Chondrocyte (in vitro differentiated cells): ENCODE data around the gene GABRR2. TPM values are rescaled to one million over a fixed set of nuclear protein-coding genes. Genes with fewer than 3 reads are reported as not detected.

ENCODE experiments used
- DNase-seq: peaks from one replicate; pipeline ENCODE4 v3.0.0; 2021; ENCODE audit warnings: mixed read lengths, low spot score
- H3K27ac Mint-ChIP-seq: one replicate; pipeline ENCODE4 v1.8.0; 2021; ENCODE audit warnings: mild to moderate bottlenecking, moderate library complexity, mixed read lengths; ENCODE audit not compliant: unreplicated experiment
- H3K27me3 Mint-ChIP-seq: 2 replicates; pipeline ENCODE4 v1.8.0; 2021; ENCODE audit warnings: low read depth, mixed read lengths
- H3K36me3 Mint-ChIP-seq: 2 replicates; pipeline ENCODE4 v1.8.0; 2021; ENCODE audit warnings: low read depth, mixed read lengths
- H3K4me1 Mint-ChIP-seq: 2 replicates; pipeline ENCODE4 v1.8.0; 2021; ENCODE audit warnings: low read depth, mild to moderate bottlenecking, mixed read lengths
- H3K4me3 Mint-ChIP-seq: one replicate; pipeline ENCODE4 v1.8.0; 2021; ENCODE audit warnings: mild to moderate bottlenecking, moderate library complexity, mixed read lengths; ENCODE audit not compliant: unreplicated experiment
- H3K9me3 Mint-ChIP-seq: 2 replicates; pipeline ENCODE4 v1.8.0; 2021; ENCODE audit warnings: low read depth, mixed read lengths
- CTCF ChIP-seq: fragments of 200-600 bp; sonication (generic); IDR thresholded peaks from 2 replicates; pipeline ENCODE4 v1.5.0; 2021; ENCODE audit warnings: antibody characterized with exemption, mild to moderate bottlenecking, moderate library complexity
- total RNA-seq: library from RNA; stranded (reverse); gene quantifications from 3 replicates; pipeline ENCODE4 v1.2.1, GENCODE V29; 2021

GABRR2 gene
- total RNA-seq, 1 donor from 2014 or later: 0.57 TPM

GRCh38 chr6:89284963-89285735, 29.9 kb downstream of the GABRR2 start:
- peaks cover 3% of the 10 kb centered on the region for H3K36me3 Mint-ChIP-seq
- DNase-seq: no peak
- peaks cover 8% of the 10 kb centered on the region for H3K4me1 Mint-ChIP-seq
- H3K9me3 Mint-ChIP-seq: no peaks in the 10 kb centered on the region
- no peak overlapping the region for H3K4me3 Mint-ChIP-seq
- H3K27me3 Mint-ChIP-seq: peaks cover 22% of the 10 kb centered on the region
- H3K27ac Mint-ChIP-seq: no peak overlapping the region
- no peak for TF ChIP-seq CTCF

GRCh38 chr6:89284081-89284480, 31.0 kb downstream of the GABRR2 start:
- H3K9me3 Mint-ChIP-seq: no peaks in the 10 kb centered on the region
- H3K4me3 Mint-ChIP-seq: no peak overlapping the region
- H3K27me3 Mint-ChIP-seq: peaks cover 14% of the 10 kb centered on the region

GRCh38 chr6:89282749-89283148, 32.4 kb downstream of the GABRR2 start:
- no peaks in the 10 kb centered on the region for H3K9me3 Mint-ChIP-seq
- no peak for TF ChIP-seq CTCF
- no peak overlapping the region for H3K27ac Mint-ChIP-seq
- no peaks in the 10 kb centered on the region for H3K36me3 Mint-ChIP-seq
- H3K27me3 Mint-ChIP-seq: peaks cover 14% of the 10 kb centered on the region
- H3K4me1 Mint-ChIP-seq: peaks cover 8% of the 10 kb centered on the region
- no peak overlapping the region for H3K4me3 Mint-ChIP-seq
- DNase-seq: no peak

More at GRCh38 chr6:89284081-89284480, 31.0 kb downstream of the GABRR2 start:
- peaks cover 2% of the 10 kb centered on the region for H3K36me3 Mint-ChIP-seq
- DNase-seq: no peak
- H3K27ac Mint-ChIP-seq: no peak overlapping the region
- H3K4me1 Mint-ChIP-seq: peaks cover 8% of the 10 kb centered on the region
- no peak for TF ChIP-seq CTCF

GRCh38 chr6:89281779-89282246, 33.3 kb downstream of the GABRR2 start:
- no peaks in the 10 kb centered on the region for H3K9me3 Mint-ChIP-seq
- H3K27me3 Mint-ChIP-seq: peaks cover 14% of the 10 kb centered on the region
- peaks cover 8% of the 10 kb centered on the region for H3K4me1 Mint-ChIP-seq
- H3K36me3 Mint-ChIP-seq: no peaks in the 10 kb centered on the region
- no peak overlapping the region for H3K27ac Mint-ChIP-seq
- no peak for DNase-seq
- no peak overlapping the region for H3K4me3 Mint-ChIP-seq
- peak; percentile 64 for TF ChIP-seq CTCF

- Mint-ChIP-seq H3K4me3 (no peak overlapping the region), H3K27me3 (peaks cover 15% of the 10 kb centered on the region), H3K27ac (no peak overlapping the region), H3K4me1 (no peaks in the 10 kb centered on the region), H3K36me3 (no peaks in the 10 kb centered on the region), H3K9me3 (no peaks in the 10 kb centered on the region)
- no peak for TF ChIP-seq CTCF
- DNase-seq: peak; percentile 58
Measured at GRCh38 chr6:89278956-89279355, 36.1 kb downstream of the GABRR2 start.
